RWPE1 (cell line): ENCODE data around the gene CMYA5.

ENCODE experiments used
- CTCF ChIA-PET: fragments of 350-600 bp; sonication (Branson Sonifier 250); formaldehyde crosslinking; extraction: SDS; loops from one replicate; lab custom pipeline; 2021; lab: Yijun Ruan, JAX
- POLR2A ChIA-PET: fragments of 400-600 bp; formaldehyde crosslinking; extraction: SDS; loops from one replicate; lab custom pipeline; 2020; ENCODE audit warnings: antibody characterized with exemption; ENCODE audit not compliant: low non-redundant PET; lab: Yijun Ruan, JAX
- DNase-seq: peaks from one replicate; pipeline ENCODE4 v3.0.0; 2012; ENCODE audit warnings: low spot score
- H3K27ac ChIP-seq: fragments of 450-650 bp; 2 replicates; pipeline ENCODE4 v1.5.1; 2017
- CTCF ChIP-seq: fragments of 450-650 bp; conservative IDR thresholded peaks from 2 replicates; pipeline ENCODE4 v1.5.1; 2017; ENCODE audit warnings: low read depth, mild to moderate bottlenecking

CMYA5 gene

GRCh38 chr5:79689541-79690466, at the start of gene CMYA5:
Gene CMYA5, plus strand, starts transcription at chr5:79689836. Its CDS starts 72 bp downstream, at chr5:79689908.
- TF ChIP-seq CTCF, result no peak
- peak within 1 kb of the TSS; percentile 34; the same call in 1 of the 2 replicates for H3K27ac ChIP-seq
- CTCF ChIA-PET, result interaction anchor here (0.6 to 2.5 kb wide), 4 partner anchors 13 to 1487 kb away, joined by 3 to 10 read pairs (median 6); no protein-coding TSS in a partner anchor
- peak; percentile 89 for DNase-seq
- POLR2A ChIA-PET, result no interaction called here

DNA sequence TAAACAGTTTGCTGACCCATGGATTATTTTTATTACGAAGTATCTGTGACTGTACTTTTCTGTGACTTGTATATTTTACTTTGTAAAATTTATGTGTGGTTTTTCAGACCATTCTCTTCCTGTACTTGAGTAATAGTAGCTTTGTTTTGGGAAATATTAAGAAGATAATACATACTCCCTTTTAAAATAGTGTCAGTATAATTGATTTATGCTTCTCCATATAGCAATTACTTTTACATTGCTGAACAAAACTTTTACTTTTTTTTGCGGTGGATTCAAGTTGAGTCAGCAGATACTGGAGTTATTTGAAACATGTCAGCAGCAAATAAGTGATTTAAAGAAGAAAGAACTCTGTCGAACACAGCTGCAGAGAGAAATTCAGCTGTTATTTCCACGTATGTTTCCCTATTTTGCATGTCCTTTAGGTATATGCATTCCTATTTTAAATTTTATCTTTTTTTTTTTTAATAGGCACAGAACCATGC, 49.0 kb upstream of the CMYA5 start:
- no peak for DNase-seq
- POLR2A ChIA-PET, result no interaction called here
- CTCF ChIA-PET, result interaction anchor here (0.7 kb wide), 1 partner anchor 17 kb away, joined by 4 read pairs; no protein-coding TSS in a partner anchor
- TF ChIP-seq CTCF, result no peak
- H3K27ac ChIP-seq, result no peak overlapping the region

DNA sequence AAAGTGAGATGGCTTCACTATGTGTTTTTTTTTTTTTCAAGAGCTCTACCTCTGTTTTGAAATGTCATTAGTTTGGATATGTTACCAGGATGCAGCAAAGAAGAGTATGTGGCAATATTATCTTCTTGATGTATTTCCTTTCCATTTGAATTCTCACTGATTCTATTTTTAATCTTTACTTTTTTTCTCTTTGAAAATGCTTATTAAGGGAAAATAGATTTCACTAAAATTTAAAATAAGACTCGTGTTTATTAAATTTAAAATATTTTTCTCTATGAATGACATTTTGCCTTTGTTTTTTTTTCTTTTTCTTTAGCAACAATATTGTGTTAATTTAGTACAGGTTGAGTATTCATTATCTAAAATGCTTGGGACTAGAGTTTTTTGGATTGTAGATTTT, 48.2 kb upstream of the CMYA5 start:
- H3K27ac ChIP-seq, result no peak overlapping the region
- no peak for DNase-seq
- TF ChIP-seq CTCF, result no peak
- ChIA-PET POLR2A (no interaction called here), CTCF (no interaction called here)

DNA sequence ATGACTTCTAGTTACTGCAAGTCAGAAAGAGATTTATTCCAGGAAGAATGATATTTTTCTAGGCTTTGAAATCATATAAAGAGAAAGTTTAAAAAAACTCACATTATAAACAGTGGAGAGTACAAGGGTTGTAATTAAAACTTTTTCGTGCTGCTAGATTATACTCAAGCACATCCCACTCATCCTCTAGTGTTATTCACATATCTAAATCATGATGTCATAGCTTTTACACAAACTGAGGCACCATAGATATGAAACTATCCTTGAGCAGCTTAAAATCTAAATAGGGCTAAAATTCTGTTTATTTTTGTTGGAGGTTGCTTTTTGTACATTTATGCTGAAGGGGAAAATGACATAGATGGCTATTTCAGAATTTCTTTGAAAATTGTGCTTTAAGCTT, 47.4 kb upstream of the CMYA5 start:
- no peak overlapping the region for H3K27ac ChIP-seq
- TF ChIP-seq CTCF, result no peak
- DNase-seq, result no peak
- POLR2A ChIA-PET, result no interaction called here
- CTCF ChIA-PET, result interaction anchor here (1.4 kb wide), 1 partner anchor 617 kb away, joined by 3 read pairs; no protein-coding TSS in a partner anchor

GRCh38 chr5:79653843-79654242, 35.8 kb upstream of the CMYA5 start:
- ChIA-PET POLR2A (no interaction called here), CTCF (no interaction called here)
- no peak for TF ChIP-seq CTCF
- no peak overlapping the region for H3K27ac ChIP-seq
- DNase-seq, result no peak

GRCh38 chr5:79663212-79663611, 26.4 kb upstream of the CMYA5 start:
- DNase-seq, result no peak
- H3K27ac ChIP-seq, result no peak overlapping the region
- CTCF ChIA-PET, result interaction anchor here (0.7 kb wide), 1 partner anchor 33 kb away, joined by 3 read pairs; no protein-coding TSS in a partner anchor
- TF ChIP-seq CTCF, result no peak
- POLR2A ChIA-PET, result no interaction called here
